Stimulated activated CD8-positive, alpha-beta memory T cell treated with anti-CD3 and anti-CD28 coated beads, Interleukin-15, amount 100 ng/mL, for 48 hours (primary cell): ENCODE data around the gene MYLK.
"Not testable (repeated sequence)": the region's sequence is repeated elsewhere in the genome, so short reads cannot be mapped to it uniquely, and the experiment has no call there.

ENCODE experiments used
- DNase-seq, 2 donors: peaks; one replicate each; pipeline ENCODE4 v3.0.0-alpha.2; 2020; ENCODE audit warnings: low read depth in 2 of 2

The MYLK gene

GRCh38 chr3:123627673-123628670 is 256.2 kb downstream of the MYLK start:
- DNase-seq, result no peak

- no peak for DNase-seq
Observed at GRCh38 chr3:123626881-123627280, 257.3 kb downstream of the MYLK start.

GRCh38 chr3:123624302-123624701 is 259.8 kb downstream of the MYLK start:
- DNase-seq, result no peak

- no peak for DNase-seq
Observed at GRCh38 chr3:123623346-123623880, 260.7 kb downstream of the MYLK start.

GRCh38 chr3:123622766-123623165 is 261.4 kb downstream of the MYLK start:
- no peak for DNase-seq

GRCh38 chr3:123621850-123622189 is 262.3 kb downstream of the MYLK start:
- no peak for DNase-seq

- DNase-seq, result no peak
Observed at GRCh38 chr3:123621186-123621849, 262.8 kb downstream of the MYLK start.

GRCh38 chr3:123620343-123620742 is 263.8 kb downstream of the MYLK start:
- no peak for DNase-seq

- no peak for DNase-seq
Observed at GRCh38 chr3:123618768-123619484, 265.2 kb downstream of the MYLK start.

- no peak for DNase-seq
Observed at GRCh38 chr3:123618076-123618708, 265.9 kb downstream of the MYLK start.

- DNase-seq, result no peak
Observed at GRCh38 chr3:123616593-123616992, 267.5 kb downstream of the MYLK start.

- no peak for DNase-seq
Observed at GRCh38 chr3:123613543-123613942, 270.6 kb downstream of the MYLK start.

- DNase-seq, result not testable (repeated sequence)
Observed at GRCh38 chr3:123611674-123612073, 272.5 kb downstream of the MYLK start.

- DNase-seq, result no peak
Observed at GRCh38 chr3:123611082-123611481, 273.1 kb downstream of the MYLK start.

GRCh38 chr3:123610331-123610730 is 273.8 kb downstream of the MYLK start:
- DNase-seq, result no peak

- no peak for DNase-seq
Observed at GRCh38 chr3:123609063-123609462, 275.1 kb downstream of the MYLK start.

- no peak for DNase-seq
Observed at GRCh38 chr3:123608263-123608937, 275.7 kb downstream of the MYLK start.

- DNase-seq, result no peak
Observed at GRCh38 chr3:123606527-123606926, 277.6 kb downstream of the MYLK start.

GRCh38 chr3:123605789-123606234 is 278.3 kb downstream of the MYLK start:
- DNase-seq, result no peak

GRCh38 chr3:123603153-123603552 is 281.0 kb downstream of the MYLK start:
- not testable (repeated sequence) for DNase-seq

GRCh38 chr3:123602325-123602724 is 281.8 kb downstream of the MYLK start:
- DNase-seq, result no peak
